ENCODE data around the gene TIGD6.

TIGD6 gene

GRCh38 chr5:150043657-150044328, 43.3 kb upstream of the TIGD6 start:
- TF ChIP-seq, protein P1, sequence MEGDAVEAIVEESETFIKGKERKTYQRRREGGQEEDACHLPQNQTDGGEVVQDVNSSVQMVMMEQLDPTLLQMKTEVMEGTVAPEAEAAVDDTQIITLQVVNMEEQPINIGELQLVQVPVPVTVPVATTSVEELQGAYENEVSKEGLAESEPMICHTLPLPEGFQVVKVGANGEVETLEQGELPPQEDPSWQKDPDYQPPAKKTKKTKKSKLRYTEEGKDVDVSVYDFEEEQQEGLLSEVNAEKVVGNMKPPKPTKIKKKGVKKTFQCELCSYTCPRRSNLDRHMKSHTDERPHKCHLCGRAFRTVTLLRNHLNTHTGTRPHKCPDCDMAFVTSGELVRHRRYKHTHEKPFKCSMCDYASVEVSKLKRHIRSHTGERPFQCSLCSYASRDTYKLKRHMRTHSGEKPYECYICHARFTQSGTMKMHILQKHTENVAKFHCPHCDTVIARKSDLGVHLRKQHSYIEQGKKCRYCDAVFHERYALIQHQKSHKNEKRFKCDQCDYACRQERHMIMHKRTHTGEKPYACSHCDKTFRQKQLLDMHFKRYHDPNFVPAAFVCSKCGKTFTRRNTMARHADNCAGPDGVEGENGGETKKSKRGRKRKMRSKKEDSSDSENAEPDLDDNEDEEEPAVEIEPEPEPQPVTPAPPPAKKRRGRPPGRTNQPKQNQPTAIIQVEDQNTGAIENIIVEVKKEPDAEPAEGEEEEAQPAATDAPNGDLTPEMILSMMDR (IDR thresholded peaks at IDR 0.05; ENCODE audit: insufficient read depth, low read length, poor library complexity, severe bottlenecking): no peak
- H3K36me3 ChIP-seq (ENCODE audit: control insufficient read depth, insufficient read depth, low read length): peaks cover 37% of the 10 kb centered on the region
- no peaks in the 10 kb centered on the region for H3K27me3 ChIP-seq (replicated peaks; ENCODE audit: control insufficient read depth, insufficient read depth, low read length)
- DNase-seq (ENCODE audit: extremely low read depth, insufficient read length): no peak
- H3K4me3 ChIP-seq (replicated peaks; ENCODE audit: low read depth, low read length): no peak overlapping the region

- TF ChIP-seq, protein P1 (IDR thresholded peaks at IDR 0.05; ENCODE audit: insufficient read depth, low read length, poor library complexity, severe bottlenecking): no peak
- no peak overlapping the region for H3K4me3 ChIP-seq (replicated peaks; ENCODE audit: low read depth, low read length)
- H3K36me3 ChIP-seq (ENCODE audit: control insufficient read depth, insufficient read depth, low read length): peaks cover 35% of the 10 kb centered on the region
- DNase-seq (ENCODE audit: extremely low read depth, insufficient read length): no peak
- H3K27me3 ChIP-seq (replicated peaks; ENCODE audit: control insufficient read depth, insufficient read depth, low read length): no peaks in the 10 kb centered on the region
Observed at GRCh38 chr5:150042459-150042858, 42.0 kb upstream of the TIGD6 start.

DNA sequence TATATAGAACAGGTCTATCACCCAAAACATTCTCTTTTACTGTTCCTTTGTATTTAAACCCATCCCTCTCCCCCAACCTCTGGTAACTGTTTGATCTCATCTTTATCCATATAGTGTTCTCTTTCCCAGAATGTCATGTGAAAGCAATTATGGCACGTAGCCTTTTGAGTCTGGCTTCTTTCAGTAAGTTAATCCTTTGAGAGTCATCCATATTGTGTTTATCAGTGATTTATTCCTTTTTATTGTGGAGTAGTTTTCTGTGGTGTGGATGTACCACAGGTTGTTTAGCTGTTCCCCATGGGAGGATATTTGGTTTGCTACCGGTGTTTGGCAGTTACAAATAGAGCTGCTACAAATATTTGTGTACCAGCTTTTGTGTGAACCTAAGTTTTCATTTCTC, 38.1 kb upstream of the TIGD6 start:
- H3K27me3 ChIP-seq (replicated peaks; ENCODE audit: control insufficient read depth, insufficient read depth, low read length): no peaks in the 10 kb centered on the region
- no peak for DNase-seq (ENCODE audit: extremely low read depth, insufficient read length)
- H3K4me3 ChIP-seq (replicated peaks; ENCODE audit: low read depth, low read length): no peak overlapping the region
- H3K36me3 ChIP-seq (ENCODE audit: control insufficient read depth, insufficient read depth, low read length): peaks cover 37% of the 10 kb centered on the region
- TF ChIP-seq, protein P1 (IDR thresholded peaks at IDR 0.05; ENCODE audit: insufficient read depth, low read length, poor library complexity, severe bottlenecking): no peak

- TF ChIP-seq, protein P1 (IDR thresholded peaks at IDR 0.05; ENCODE audit: insufficient read depth, low read length, poor library complexity, severe bottlenecking): no peak
- no peak overlapping the region for H3K4me3 ChIP-seq (replicated peaks; ENCODE audit: low read depth, low read length)
- peaks cover 40% of the 10 kb centered on the region for H3K36me3 ChIP-seq (ENCODE audit: control insufficient read depth, insufficient read depth, low read length)
- no peaks in the 10 kb centered on the region for H3K27me3 ChIP-seq (replicated peaks; ENCODE audit: control insufficient read depth, insufficient read depth, low read length)
- DNase-seq (ENCODE audit: extremely low read depth, insufficient read length): no peak
Observed at GRCh38 chr5:150036513-150036912, 36.1 kb upstream of the TIGD6 start.

GRCh38 chr5:150035139-150035895, 34.9 kb upstream of the TIGD6 start:
- Histone ChIP-seq H3K27me3 (replicated peaks; ENCODE audit: control insufficient read depth, insufficient read depth, low read length) (no peaks in the 10 kb centered on the region), H3K4me3 (replicated peaks; ENCODE audit: low read depth, low read length) (no peak overlapping the region), H3K36me3 (ENCODE audit: control insufficient read depth, insufficient read depth, low read length) (peaks cover 39% of the 10 kb centered on the region)
- no peak for DNase-seq (ENCODE audit: extremely low read depth, insufficient read length)
- TF ChIP-seq, protein P1 (IDR thresholded peaks at IDR 0.05; ENCODE audit: insufficient read depth, low read length, poor library complexity, severe bottlenecking): no peak
